GM12878 (cell line): ENCODE measurements around the gene PREX1. TPM values are rescaled to one million over a fixed set of nuclear protein-coding genes. Genes with fewer than 3 reads are reported as not detected.

Experiments used
- KAT2A ChIP-seq: conservative IDR thresholded peaks from 2 replicates; pipeline ENCODE4 v1.6.1; 2011; ENCODE audit warnings: low read depth, low read length; ENCODE audit not compliant: control insufficient read depth
- NRF1 ChIP-seq: conservative IDR thresholded peaks from 2 replicates; pipeline ENCODE4 v1.6.1; 2011; ENCODE audit warnings: mild to moderate bottlenecking, low read depth, low read length, improper control_type of control experiment
- RB1 ChIP-seq: fragments of 450-650 bp; formaldehyde crosslinking; IDR thresholded peaks from 2 replicates; pipeline ENCODE4 v1.6.1; 2017; ENCODE audit warnings: mild to moderate bottlenecking, borderline replicate concordance
- SUPT20H ChIP-seq: IDR thresholded peaks from 2 replicates; pipeline ENCODE4 v1.6.1; 2011; ENCODE audit warnings: low read depth, mild to moderate bottlenecking, low read length, moderate library complexity, borderline replicate concordance; ENCODE audit not compliant: control insufficient read depth
- ZNF274 ChIP-seq: IDR thresholded peaks from one replicate; pipeline ENCODE4 v1.8.0; 2011; ENCODE audit not compliant: insufficient read length, insufficient read depth
- ZNF384 ChIP-seq: IDR thresholded peaks from 2 replicates; pipeline ENCODE4 v1.6.1; 2012; ENCODE audit warnings: low read depth, mild to moderate bottlenecking, low read length, improper control_type of control experiment, borderline replicate concordance
- polyA plus RNA-seq, 11 experiments: library from polyadenylated mRNA; depleted of rRNA in 4 of 11; unstranded in 6 of 11; stranded (reverse) in 5 of 11; fragments of >200 nt; fragmentation: Nextera tagmentation in 4 of 11; fragmentation: Illumina TruSeq in 1 of 11; extraction: Ambion mirVana in 4 of 11; extraction: Trizol in 1 of 11; gene quantifications; 1 replicate in 1 of 11; 2 replicates in 10 of 11; pipeline versions ENCODE4 v1.2.1 to v1.2.3, GENCODE V29; 2011 to 2016; ENCODE audit warnings: inconsistent platforms in 2 of 11, missing spikeins in 2 of 11, low read depth in 1 of 11
- total RNA-seq, 4 experiments: library from RNA; depleted of rRNA in 3 of 4; stranded (reverse); fragments of >200 nt in 3 of 4; fragmentation: Illumina TruSeq in 1 of 4; extraction: Trizol in 1 of 4; gene quantifications; 2 replicates each; pipeline versions ENCODE4 v1.2.1 to v1.2.3, GENCODE V29; 2013 to 2021
- TF ChIP-seq, protein P1 (sequence below): fragments of 450-650 bp; formaldehyde crosslinking; IDR thresholded peaks from 2 replicates; pipeline ENCODE4 v1.4.0; 2020; ENCODE audit warnings: mild to moderate bottlenecking, moderate library complexity
- TF ChIP-seq, protein P2 (sequence below): IDR thresholded peaks from 2 replicates; pipeline ENCODE4 v1.6.1; 2012; ENCODE audit warnings: improper control_type of control experiment, low read depth, low read length; ENCODE audit not compliant: insufficient replicate concordance
- TF ChIP-seq, protein P3 (sequence below): fragments of 450-650 bp; IDR thresholded peaks from 2 replicates; pipeline ENCODE4 v1.6.1; 2016; ENCODE audit warnings: mild to moderate bottlenecking

PREX1 gene
- total and polyA plus RNA-seq, 10 of the 15 experiments (the other 5 are each of a cell fraction or from before 2014, with no cell fraction given), result 2.6 to 114 (median 38.9) TPM

DNA sequence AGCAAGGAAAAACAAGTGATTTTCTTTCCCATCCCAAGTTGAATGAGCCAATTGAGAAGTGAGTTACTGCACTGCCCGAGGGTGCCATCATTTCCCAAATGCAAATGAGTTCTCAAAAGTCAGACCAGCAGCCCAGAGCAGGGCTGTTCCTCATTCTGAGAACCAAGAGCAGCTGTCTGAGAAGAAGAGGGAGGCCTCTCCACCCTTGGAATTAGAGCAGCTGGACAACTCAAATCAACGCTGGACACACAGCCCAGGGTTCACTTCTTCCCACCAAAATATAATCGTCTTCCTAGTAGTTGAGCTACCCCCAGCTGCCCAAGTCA, 4.6 kb upstream of the PREX1 start (continued):
- TF ChIP-seq, protein P1, sequence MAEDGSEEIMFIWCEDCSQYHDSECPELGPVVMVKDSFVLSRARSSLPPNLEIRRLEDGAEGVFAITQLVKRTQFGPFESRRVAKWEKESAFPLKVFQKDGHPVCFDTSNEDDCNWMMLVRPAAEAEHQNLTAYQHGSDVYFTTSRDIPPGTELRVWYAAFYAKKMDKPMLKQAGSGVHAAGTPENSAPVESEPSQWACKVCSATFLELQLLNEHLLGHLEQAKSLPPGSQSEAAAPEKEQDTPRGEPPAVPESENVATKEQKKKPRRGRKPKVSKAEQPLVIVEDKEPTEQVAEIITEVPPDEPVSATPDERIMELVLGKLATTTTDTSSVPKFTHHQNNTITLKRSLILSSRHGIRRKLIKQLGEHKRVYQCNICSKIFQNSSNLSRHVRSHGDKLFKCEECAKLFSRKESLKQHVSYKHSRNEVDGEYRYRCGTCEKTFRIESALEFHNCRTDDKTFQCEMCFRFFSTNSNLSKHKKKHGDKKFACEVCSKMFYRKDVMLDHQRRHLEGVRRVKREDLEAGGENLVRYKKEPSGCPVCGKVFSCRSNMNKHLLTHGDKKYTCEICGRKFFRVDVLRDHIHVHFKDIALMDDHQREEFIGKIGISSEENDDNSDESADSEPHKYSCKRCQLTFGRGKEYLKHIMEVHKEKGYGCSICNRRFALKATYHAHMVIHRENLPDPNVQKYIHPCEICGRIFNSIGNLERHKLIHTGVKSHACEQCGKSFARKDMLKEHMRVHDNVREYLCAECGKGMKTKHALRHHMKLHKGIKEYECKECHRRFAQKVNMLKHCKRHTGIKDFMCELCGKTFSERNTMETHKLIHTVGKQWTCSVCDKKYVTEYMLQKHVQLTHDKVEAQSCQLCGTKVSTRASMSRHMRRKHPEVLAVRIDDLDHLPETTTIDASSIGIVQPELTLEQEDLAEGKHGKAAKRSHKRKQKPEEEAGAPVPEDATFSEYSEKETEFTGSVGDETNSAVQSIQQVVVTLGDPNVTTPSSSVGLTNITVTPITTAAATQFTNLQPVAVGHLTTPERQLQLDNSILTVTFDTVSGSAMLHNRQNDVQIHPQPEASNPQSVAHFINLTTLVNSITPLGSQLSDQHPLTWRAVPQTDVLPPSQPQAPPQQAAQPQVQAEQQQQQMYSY (CRISPR knock-in tag), result no peak
- TF ChIP-seq KAT2A (no peak), ZNF384 (no peak), RB1 (no peak), ZNF274 (no peak), NRF1 (no peak), SUPT20H (no peak)
- TF ChIP-seq, protein P2, sequence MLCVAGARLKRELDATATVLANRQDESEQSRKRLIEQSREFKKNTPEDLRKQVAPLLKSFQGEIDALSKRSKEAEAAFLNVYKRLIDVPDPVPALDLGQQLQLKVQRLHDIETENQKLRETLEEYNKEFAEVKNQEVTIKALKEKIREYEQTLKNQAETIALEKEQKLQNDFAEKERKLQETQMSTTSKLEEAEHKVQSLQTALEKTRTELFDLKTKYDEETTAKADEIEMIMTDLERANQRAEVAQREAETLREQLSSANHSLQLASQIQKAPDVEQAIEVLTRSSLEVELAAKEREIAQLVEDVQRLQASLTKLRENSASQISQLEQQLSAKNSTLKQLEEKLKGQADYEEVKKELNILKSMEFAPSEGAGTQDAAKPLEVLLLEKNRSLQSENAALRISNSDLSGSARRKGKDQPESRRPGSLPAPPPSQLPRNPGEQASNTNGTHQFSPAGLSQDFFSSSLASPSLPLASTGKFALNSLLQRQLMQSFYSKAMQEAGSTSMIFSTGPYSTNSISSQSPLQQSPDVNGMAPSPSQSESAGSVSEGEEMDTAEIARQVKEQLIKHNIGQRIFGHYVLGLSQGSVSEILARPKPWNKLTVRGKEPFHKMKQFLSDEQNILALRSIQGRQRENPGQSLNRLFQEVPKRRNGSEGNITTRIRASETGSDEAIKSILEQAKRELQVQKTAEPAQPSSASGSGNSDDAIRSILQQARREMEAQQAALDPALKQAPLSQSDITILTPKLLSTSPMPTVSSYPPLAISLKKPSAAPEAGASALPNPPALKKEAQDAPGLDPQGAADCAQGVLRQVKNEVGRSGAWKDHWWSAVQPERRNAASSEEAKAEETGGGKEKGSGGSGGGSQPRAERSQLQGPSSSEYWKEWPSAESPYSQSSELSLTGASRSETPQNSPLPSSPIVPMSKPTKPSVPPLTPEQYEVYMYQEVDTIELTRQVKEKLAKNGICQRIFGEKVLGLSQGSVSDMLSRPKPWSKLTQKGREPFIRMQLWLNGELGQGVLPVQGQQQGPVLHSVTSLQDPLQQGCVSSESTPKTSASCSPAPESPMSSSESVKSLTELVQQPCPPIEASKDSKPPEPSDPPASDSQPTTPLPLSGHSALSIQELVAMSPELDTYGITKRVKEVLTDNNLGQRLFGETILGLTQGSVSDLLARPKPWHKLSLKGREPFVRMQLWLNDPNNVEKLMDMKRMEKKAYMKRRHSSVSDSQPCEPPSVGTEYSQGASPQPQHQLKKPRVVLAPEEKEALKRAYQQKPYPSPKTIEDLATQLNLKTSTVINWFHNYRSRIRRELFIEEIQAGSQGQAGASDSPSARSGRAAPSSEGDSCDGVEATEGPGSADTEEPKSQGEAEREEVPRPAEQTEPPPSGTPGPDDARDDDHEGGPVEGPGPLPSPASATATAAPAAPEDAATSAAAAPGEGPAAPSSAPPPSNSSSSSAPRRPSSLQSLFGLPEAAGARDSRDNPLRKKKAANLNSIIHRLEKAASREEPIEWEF, result no peak
- TF ChIP-seq, protein P3, sequence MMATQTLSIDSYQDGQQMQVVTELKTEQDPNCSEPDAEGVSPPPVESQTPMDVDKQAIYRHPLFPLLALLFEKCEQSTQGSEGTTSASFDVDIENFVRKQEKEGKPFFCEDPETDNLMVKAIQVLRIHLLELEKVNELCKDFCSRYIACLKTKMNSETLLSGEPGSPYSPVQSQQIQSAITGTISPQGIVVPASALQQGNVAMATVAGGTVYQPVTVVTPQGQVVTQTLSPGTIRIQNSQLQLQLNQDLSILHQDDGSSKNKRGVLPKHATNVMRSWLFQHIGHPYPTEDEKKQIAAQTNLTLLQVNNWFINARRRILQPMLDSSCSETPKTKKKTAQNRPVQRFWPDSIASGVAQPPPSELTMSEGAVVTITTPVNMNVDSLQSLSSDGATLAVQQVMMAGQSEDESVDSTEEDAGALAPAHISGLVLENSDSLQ, result no peak
